GM12878 (cell line): Measurements from ENCODE around the gene SLC25A11. TPM values are rescaled to one million over a fixed set of nuclear protein-coding genes. Genes with fewer than 3 reads are reported as not detected.

ENCODE experiments used
- BRCA1 ChIP-seq: IDR thresholded peaks from 2 replicates; pipeline ENCODE4 v1.6.1; 2011; ENCODE audit warnings: low read depth, low read length, improper control_type of control experiment
- CEBPZ ChIP-seq: fragments of 150-350 bp; IDR thresholded peaks from 2 replicates; pipeline ENCODE4 v1.6.1; 2016; ENCODE audit warnings: low read depth, low read length
- IKZF2 ChIP-seq, 2 experiments: fragments of 450-650 bp; IDR thresholded peaks; 2 replicates each; pipeline ENCODE4 v1.6.1; 2017; ENCODE audit warnings: mild to moderate bottlenecking in 2 of 2, moderate library complexity in 2 of 2
- JUNB ChIP-seq: IDR thresholded peaks from 2 replicates; pipeline ENCODE4 v1.6.1; 2016; ENCODE audit warnings: antibody characterized with exemption, mild to moderate bottlenecking
- MAX ChIP-seq: IDR thresholded peaks from 2 replicates; pipeline ENCODE4 v1.6.1; 2012; ENCODE audit warnings: low read depth, low read length, improper control_type of control experiment
- MXI1 ChIP-seq: fragments of 150-350 bp; IDR thresholded peaks from 2 replicates; pipeline ENCODE4 v1.6.1; 2011; ENCODE audit warnings: low read depth, mild to moderate bottlenecking, inconsistent platforms, low read length, improper control_type of control experiment
- PML ChIP-seq: IDR thresholded peaks from 2 replicates; pipeline ENCODE4 v1.6.1; 2012; ENCODE audit warnings: low read length, inconsistent platforms
- POLR2AphosphoS2 ChIP-seq: IDR thresholded peaks from 2 replicates; pipeline ENCODE4 v1.6.1; 2011; ENCODE audit warnings: low read depth, mild to moderate bottlenecking, low read length, improper control_type of control experiment, moderate library complexity
- POLR2AphosphoS5 ChIP-seq: IDR thresholded peaks from 2 replicates; pipeline ENCODE4 v1.6.1; 2011; ENCODE audit warnings: mild to moderate bottlenecking, low read length, inconsistent platforms
- RB1 ChIP-seq: fragments of 450-650 bp; formaldehyde crosslinking; IDR thresholded peaks from 2 replicates; pipeline ENCODE4 v1.6.1; 2017; ENCODE audit warnings: mild to moderate bottlenecking, borderline replicate concordance
- RCOR1 ChIP-seq: conservative IDR thresholded peaks from 2 replicates; pipeline ENCODE4 v1.6.1; 2012; ENCODE audit warnings: low read depth, low read length, improper control_type of control experiment
- REST ChIP-seq: IDR thresholded peaks from 2 replicates; pipeline ENCODE4 v1.6.1; 2012; ENCODE audit warnings: mild to moderate bottlenecking, low read depth, low read length
- RUNX3 ChIP-seq: IDR thresholded peaks from 2 replicates; pipeline ENCODE4 v1.6.1; 2012; ENCODE audit warnings: low read length, inconsistent platforms
- SMAD5 ChIP-seq: IDR thresholded peaks from 2 replicates; pipeline ENCODE4 v1.6.1; 2016; ENCODE audit warnings: antibody characterized with exemption, low read depth
- SP1 ChIP-seq: IDR thresholded peaks from one replicate; pipeline ENCODE4 v1.6.1; 2011; ENCODE audit warnings: low read depth, low read length
- SRF ChIP-seq, 2 experiments: IDR thresholded peaks; 2 replicates each; pipeline ENCODE4 v1.6.1; 2011; ENCODE audit warnings: low read depth in 2 of 2, low read length in 2 of 2, mild to moderate bottlenecking in 1 of 2, moderate library complexity in 1 of 2
- ZBTB4 ChIP-seq: fragments of 450-650 bp; formaldehyde crosslinking; IDR thresholded peaks from 2 replicates; pipeline ENCODE4 v1.4.0; 2022; ENCODE audit warnings: mild to moderate bottlenecking, moderate library complexity
- ZSCAN29 ChIP-seq: fragments of 450-650 bp; IDR thresholded peaks from 2 replicates; pipeline ENCODE4 v1.6.1; 2017; ENCODE audit warnings: mild to moderate bottlenecking, moderate library complexity
- polyA plus RNA-seq, 11 experiments: library from polyadenylated mRNA; depleted of rRNA in 4 of 11; unstranded in 6 of 11; stranded (reverse) in 5 of 11; fragments of >200 nt; fragmentation: Nextera tagmentation in 4 of 11; fragmentation: Illumina TruSeq in 1 of 11; extraction: Ambion mirVana in 4 of 11; extraction: Trizol in 1 of 11; gene quantifications; 1 replicate in 1 of 11; 2 replicates in 10 of 11; pipeline versions ENCODE4 v1.2.1 to v1.2.3, GENCODE V29; 2011 to 2016; ENCODE audit warnings: inconsistent platforms in 2 of 11, missing spikeins in 2 of 11, low read depth in 1 of 11
- total RNA-seq, 4 experiments: library from RNA; depleted of rRNA in 3 of 4; stranded (reverse); fragments of >200 nt in 3 of 4; fragmentation: Illumina TruSeq in 1 of 4; extraction: Trizol in 1 of 4; gene quantifications; 2 replicates each; pipeline versions ENCODE4 v1.2.1 to v1.2.3, GENCODE V29; 2013 to 2021
- TF ChIP-seq, protein P1 (sequence below): fragments of 450-650 bp; IDR thresholded peaks from 2 replicates; pipeline ENCODE4 v1.6.1; 2014; ENCODE audit warnings: mild to moderate bottlenecking

Gene SLC25A11
- total and polyA plus RNA-seq, 10 of the 15 experiments (the other 5 are each of a cell fraction or from before 2014, with no cell fraction given) = 5.8 to 142 (median 65.0) TPM

- TF ChIP-seq ZBTB4 (CRISPR knock-in tag) = no peak
- peak; percentile 88 for TF ChIP-seq RB1
- TF ChIP-seq SMAD5 = peak; percentile 84; the same call in 1 of the 2 replicates
- TF ChIP-seq ZSCAN29 = 0 out of 2 replicates have a peak, but pooled peaks have one; percentile 52
- TF ChIP-seq, protein P1, sequence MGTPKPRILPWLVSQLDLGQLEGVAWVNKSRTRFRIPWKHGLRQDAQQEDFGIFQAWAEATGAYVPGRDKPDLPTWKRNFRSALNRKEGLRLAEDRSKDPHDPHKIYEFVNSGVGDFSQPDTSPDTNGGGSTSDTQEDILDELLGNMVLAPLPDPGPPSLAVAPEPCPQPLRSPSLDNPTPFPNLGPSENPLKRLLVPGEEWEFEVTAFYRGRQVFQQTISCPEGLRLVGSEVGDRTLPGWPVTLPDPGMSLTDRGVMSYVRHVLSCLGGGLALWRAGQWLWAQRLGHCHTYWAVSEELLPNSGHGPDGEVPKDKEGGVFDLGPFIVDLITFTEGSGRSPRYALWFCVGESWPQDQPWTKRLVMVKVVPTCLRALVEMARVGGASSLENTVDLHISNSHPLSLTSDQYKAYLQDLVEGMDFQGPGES = no peak
- no peak for TF ChIP-seq CEBPZ
- peak; percentile 100 for TF ChIP-seq BRCA1
- no peak for TF ChIP-seq SRF (IDR thresholded peaks at IDR 0.05; ENCODE audit: low read depth in 2 of 2, low read length in 2 of 2)
- peak; percentile 97 for TF ChIP-seq POLR2AphosphoS5
- no peak for TF ChIP-seq RUNX3
- TF ChIP-seq POLR2AphosphoS2 = peak; percentile 71; the same call in 1 of the 2 replicates
- no peak for TF ChIP-seq JUNB
- TF ChIP-seq MAX = peak; percentile 52; the same call in 1 of the 2 replicates
- TF ChIP-seq RCOR1 = peak; percentile 100
- peak in 1 of 2 experiments; percentile 98; a peak in 3 of 4 replicates for TF ChIP-seq IKZF2 (IDR thresholded peaks at IDR 0.05)
- TF ChIP-seq SP1 = no peak
- TF ChIP-seq MXI1 = peak; percentile 89
- TF ChIP-seq PML = no peak
- no peak for TF ChIP-seq REST
Observed at GRCh38 chr17:4939796-4940554, at the start of gene SLC25A11, which contains the start of gene RNF167 (continued).
